GM21367 (cell line): ENCODE data around the gene KAT2B.

Source experiments
- ATAC-seq: cut with Tn5 transposase; IDR thresholded peaks from one replicate; pipeline ENCODE4 v1.9.1; 2021; ENCODE audit not compliant: unreplicated experiment

Gene KAT2B

DNA sequence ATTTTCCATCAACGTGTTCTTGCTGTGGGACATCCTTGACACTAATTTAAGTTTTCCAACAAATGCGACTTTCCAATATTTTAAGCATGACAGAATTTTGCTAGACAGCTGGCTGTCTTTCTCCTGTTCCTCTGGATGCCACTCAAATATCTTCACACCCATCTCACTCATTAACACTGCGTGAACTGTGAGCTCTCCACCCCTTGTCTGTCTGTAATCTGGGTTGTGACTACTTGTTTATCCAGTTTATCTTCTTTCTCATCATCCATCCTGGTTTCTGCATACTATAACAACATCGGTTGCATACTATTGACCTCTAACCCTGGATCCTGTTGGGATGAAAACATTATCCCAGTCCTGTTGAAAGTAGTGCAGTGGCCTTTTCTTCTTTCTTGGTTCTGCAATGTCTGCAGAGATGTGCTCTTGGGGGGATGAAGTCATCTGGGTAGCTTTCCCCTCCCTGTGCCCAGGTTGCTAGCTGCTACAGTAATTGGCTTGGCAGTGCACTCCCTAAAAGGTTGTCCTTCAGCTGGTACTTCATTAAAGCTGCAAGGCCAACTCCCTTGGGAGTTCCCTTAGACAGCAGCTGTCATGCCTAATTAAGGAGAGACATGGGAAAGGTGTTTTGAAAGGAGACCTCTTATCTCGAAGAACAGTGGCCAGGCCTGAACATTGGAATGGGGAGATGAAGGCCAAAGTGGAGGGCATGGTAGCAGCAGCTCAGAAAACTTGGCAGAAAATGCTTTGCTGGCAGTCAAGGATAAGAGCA, 24.7 kb downstream of the KAT2B start:
- no peak for ATAC-seq

GRCh38 chr3:20066079-20066478, 25.8 kb downstream of the KAT2B start:
- no peak for ATAC-seq

- ATAC-seq: no peak
Measured at GRCh38 chr3:20066850-20067617, 26.8 kb downstream of the KAT2B start.

DNA sequence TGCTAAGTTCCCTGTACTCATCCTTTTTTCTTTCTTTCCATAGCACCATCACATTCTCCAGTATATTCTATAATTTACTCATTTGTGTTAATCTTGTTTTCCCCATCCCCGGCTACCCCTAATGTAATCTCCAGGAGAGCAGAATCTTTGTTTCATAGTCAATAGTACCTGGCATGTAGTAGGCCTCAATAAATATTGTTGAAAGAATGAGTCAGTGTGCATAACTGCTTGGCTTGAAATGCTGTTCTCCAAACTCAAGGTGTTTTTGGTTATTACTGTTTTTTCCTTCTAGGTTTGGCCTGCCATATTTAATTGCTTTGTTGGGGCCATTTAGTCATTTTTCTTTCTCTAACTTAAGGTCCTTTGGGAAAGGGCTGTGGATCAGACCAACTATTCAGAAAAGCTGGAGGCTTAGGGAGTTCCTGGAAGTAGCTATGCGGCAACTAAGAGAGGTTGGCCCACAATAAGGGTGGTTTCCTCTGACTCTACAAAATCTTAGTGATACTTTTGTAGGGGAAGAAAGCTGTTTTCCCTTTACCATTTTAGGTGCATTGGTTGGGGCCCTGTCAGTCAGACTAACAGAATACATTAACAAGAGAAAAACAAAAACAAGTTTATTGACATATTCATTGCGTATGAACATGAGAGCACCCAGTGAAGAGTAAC, 28.4 kb downstream of the KAT2B start:
- no peak for ATAC-seq

DNA sequence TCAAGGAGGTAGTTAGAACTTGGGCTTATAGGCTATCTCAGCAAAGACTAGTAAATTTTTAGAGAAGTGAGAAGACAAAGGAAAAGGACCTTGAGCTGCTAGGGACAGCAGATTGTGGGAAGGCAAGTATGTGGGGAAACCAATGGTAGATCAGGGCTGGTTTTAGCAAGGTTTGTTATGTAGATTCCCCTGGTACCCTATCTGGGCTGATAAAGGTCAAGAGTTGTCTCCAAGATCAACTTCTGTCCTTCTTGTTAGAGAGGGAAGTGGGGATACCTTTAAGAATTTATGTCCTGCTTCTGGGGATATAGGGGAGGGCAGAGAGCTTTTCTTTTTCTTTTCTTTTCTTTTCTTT, 28.9 kb downstream of the KAT2B start:
- ATAC-seq: no peak

- no peak for ATAC-seq
Measured at GRCh38 chr3:20071175-20071574, 30.9 kb downstream of the KAT2B start.

DNA sequence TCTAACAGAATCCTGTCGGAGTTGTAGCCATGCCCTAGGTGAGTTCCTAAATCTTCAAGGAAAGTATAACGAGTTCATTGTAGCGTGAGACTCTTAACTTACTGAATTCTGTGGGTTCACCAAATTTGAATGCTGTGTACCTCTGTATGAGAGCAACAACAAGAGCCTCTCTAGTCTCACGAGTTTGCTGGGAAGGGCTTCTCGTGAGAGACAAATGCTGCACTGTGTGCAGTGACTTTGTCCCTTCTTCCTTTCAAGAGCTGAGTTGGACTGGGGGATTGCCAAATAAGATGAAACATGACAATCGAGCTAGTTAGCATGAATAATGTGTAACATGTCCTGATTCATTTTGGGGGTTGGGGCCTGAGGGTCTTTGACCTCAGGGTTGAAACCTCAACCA, 32.2 kb downstream of the KAT2B start:
- ATAC-seq: no peak

- no peak for ATAC-seq
Measured at GRCh38 chr3:20073068-20073467, 32.8 kb downstream of the KAT2B start.

DNA sequence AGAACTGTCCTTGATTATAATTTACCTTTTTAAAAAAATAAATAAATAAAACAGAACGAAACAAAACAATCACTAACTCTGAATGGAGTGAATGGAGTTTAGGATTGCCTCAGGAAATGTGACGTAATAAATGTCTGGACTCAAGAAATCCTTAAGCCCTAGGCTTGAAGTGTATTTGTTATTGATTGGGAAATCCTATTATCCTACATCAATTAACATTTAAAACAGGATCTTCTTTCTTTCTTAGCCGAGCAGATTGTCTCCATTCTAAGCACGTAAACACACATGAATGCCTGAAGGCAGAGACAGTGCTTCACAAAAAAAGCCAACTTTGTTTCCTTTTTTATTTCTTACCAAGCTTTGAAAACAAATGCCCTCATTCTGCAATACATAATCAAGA, 33.4 kb downstream of the KAT2B start:
- ATAC-seq: no peak

DNA sequence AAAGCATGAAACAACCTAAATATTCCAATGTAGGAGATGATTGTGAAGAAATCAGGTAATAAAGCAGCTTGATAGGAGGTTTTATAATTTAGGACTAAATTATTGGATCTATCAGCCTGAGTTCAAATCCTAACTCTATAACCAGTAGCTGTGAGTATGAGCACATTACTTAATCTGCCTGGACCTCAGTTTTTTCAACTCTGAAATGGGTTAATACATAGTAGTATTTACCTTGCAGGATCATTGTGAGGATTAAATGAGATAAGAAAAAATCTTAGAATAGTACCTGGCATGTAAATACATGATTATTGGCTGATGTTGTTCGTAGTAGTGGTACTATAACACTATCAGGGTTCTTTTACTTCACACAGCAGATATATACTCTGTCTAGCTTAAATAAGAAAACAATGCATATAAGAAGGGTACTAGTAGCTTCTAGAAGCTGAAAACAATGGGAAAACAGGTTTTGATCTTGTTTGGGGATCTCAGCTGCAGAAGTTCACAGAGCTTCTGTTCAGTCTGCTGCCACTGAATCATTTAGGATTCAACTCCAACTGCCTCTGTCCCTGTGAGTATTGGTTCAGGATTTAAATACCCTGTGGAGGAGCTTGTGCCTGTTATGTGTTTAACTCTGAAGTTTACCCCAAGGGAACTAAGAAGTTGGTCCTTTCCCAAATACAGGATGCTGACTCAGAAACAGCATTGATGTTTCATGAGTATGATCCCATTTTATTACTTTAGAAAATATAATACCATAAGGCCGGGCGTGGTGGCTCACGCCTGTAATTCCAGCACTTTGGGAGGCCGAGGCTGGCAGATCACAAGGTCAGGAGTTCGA, 34.2 kb downstream of the KAT2B start:
- no peak for ATAC-seq

DNA sequence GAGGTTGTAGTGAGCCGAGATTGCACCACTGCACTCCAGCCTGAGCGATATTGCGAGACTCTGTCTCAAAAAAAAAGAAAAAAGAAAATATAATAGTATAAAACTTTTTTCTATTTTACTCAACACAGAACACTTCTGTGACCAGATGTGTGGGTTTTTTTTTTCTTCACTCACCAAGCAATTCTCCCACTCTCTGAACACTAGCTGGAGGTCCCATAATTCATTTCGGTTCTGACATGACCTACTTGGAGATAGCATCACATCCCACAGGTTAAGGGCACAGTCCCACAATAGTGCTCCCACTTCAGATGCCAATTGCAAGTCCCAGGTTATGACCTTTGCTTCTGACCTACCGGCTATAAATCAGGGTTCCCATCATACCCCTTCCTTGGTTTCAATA, 35.0 kb downstream of the KAT2B start:
- ATAC-seq: no peak

- ATAC-seq: no peak
Measured at GRCh38 chr3:20076296-20076997, 36.2 kb downstream of the KAT2B start.

GRCh38 chr3:20077068-20077467, 36.8 kb downstream of the KAT2B start:
- ATAC-seq: no peak

GRCh38 chr3:20078194-20078714, 38.0 kb downstream of the KAT2B start:
- no peak for ATAC-seq

DNA sequence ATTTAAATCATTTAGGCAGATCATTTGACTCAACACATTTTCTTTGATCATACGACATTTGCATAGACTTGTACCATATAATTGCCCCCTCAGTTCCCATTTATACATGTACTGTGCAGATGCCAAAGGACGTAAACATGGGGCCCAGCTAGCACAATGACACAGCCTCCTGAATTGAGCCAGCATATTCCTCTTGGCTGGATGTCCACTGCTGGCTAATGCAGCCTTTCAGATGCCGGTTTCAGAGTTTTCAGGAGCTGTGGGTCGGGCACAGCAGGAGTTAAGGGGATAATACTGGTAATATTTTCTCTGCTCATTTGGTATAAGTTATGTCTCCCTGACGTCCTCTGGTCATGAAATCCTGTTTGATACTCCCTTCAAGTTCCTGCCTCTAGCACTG, 39.4 kb downstream of the KAT2B start:
- no peak for ATAC-seq

- peak; percentile 85 for ATAC-seq
Measured at GRCh38 chr3:20080956-20081554, 40.8 kb downstream of the KAT2B start.

- ATAC-seq: no peak
Measured at GRCh38 chr3:20083253-20083652, 43.0 kb downstream of the KAT2B start.

- ATAC-seq: no peak
Measured at GRCh38 chr3:20083953-20084352, 43.7 kb downstream of the KAT2B start.

DNA sequence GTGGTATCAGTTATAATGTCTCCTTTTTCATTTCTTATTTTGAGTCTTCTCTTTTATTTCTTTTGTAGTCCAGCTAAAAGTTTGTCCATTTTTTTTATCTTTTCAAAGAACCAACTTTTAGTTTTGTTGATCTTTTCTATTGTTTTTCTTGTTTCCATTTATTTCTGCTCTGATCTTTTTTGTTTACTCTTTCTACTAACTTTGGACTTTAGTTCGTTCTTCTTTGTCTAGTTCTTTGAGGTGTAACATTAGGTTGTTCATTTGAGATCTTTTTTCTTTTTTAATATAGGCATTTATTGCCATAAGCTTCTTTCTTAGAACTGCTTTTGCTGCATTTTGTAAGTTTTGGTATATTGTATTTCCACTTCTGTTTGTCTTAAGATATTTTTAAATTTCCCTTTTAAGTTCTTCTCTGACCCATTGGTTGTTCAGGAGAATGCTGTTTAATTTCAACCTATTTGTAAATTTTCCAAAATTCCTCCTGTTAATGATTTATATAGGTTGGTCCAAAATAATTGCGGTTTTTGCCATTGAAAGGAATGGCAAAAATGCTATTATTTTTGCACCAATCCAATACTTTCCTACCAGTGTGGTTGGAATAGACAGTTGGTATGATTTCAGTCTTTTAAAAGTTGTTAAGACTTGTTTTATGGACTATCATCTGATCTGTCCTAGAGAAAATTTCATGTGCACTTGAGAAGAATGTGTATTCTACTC, 51.2 kb downstream of the KAT2B start:
- ATAC-seq: no peak
